Natural killer cell (primary cell): ENCODE results near the gene ZNF44. TPM values are rescaled to one million over a fixed set of nuclear protein-coding genes. Genes with fewer than 3 reads are reported as not detected.
"Not testable (repeated sequence)": the region's sequence is repeated elsewhere in the genome, so short reads cannot be mapped to it uniquely, and the experiment has no call there.

ENCODE experiments used
- ATAC-seq, 3 donors: fragments of 150-1000 bp in 2 of 3; fragments of 200-7000 bp in 1 of 3; cut with Tn5 transposase; 1 replicate in 1 of 3; 2 replicates in 2 of 3; pipeline ENCODE4 v1.10.0; 2021; ENCODE audit warnings: mild to moderate bottlenecking in 2 of 3, moderate library complexity in 2 of 3
- DNase-seq, 2 donors: peaks; one replicate each; pipeline versions ENCODE4 v3.0.0 to v3.0.0-alpha.2; 2013 to 2021; ENCODE audit warnings: mixed read lengths in 1 of 2
- H3K27ac ChIP-seq: one replicate; pipeline ENCODE4 v1.5.1; 2013; ENCODE audit warnings: mild to moderate bottlenecking, low read length
- H3K27me3 ChIP-seq: one replicate; pipeline ENCODE4 v1.6.1; 2013; ENCODE audit warnings: low read length; ENCODE audit not compliant: control insufficient read depth, insufficient read depth
- H3K36me3 ChIP-seq: one replicate; pipeline ENCODE4 v1.6.1; 2013; ENCODE audit warnings: low read length; ENCODE audit not compliant: control insufficient read depth, insufficient read depth
- H3K4me1 ChIP-seq: one replicate; pipeline ENCODE4 v1.6.1; 2013; ENCODE audit warnings: low read length; ENCODE audit not compliant: control insufficient read depth, insufficient read depth
- H3K4me3 ChIP-seq: one replicate; pipeline ENCODE4 v1.5.1; 2013; ENCODE audit warnings: low read length
- H3K9me3 ChIP-seq: one replicate; pipeline ENCODE4 v1.6.1; 2013; ENCODE audit warnings: low read length; ENCODE audit not compliant: control insufficient read depth, insufficient read depth
- H3K27ac Mint-ChIP-seq, 2 donors: one replicate each; pipeline ENCODE4 v1.8.0; 2022; ENCODE audit warnings: mild to moderate bottlenecking in 2 of 2, mixed read lengths in 2 of 2, moderate library complexity in 1 of 2
- H3K27me3 Mint-ChIP-seq, 2 donors: one replicate each; pipeline ENCODE4 v1.8.0; 2022; ENCODE audit warnings: low read depth in 2 of 2, mixed read lengths in 2 of 2
- H3K36me3 Mint-ChIP-seq: one replicate; pipeline ENCODE4 v1.8.0; 2022; ENCODE audit warnings: mixed read lengths
- H3K4me1 Mint-ChIP-seq, 2 donors: one replicate each; pipeline ENCODE4 v1.8.0; 2022; ENCODE audit warnings: mixed read lengths in 2 of 2
- H3K4me3 Mint-ChIP-seq: one replicate; pipeline ENCODE4 v1.8.0; 2022; ENCODE audit warnings: mild to moderate bottlenecking, moderate library complexity, mixed read lengths
- H3K9me3 Mint-ChIP-seq, 2 donors: one replicate each; pipeline ENCODE4 v1.8.0; 2022; ENCODE audit warnings: mixed read lengths in 2 of 2
- CTCF ChIP-seq: fragments of 200-600 bp; IDR thresholded peaks from one replicate; pipeline ENCODE4 v1.8.0; 2022; ENCODE audit warnings: antibody characterized with exemption
- WGBS: methylation state at CpG from one replicate; pipeline ENCODE4 v1.1.7; 2013; ENCODE audit warnings: missing lambda C conversion rate; ENCODE audit not compliant: insufficient coverage; 5-methylcytosine and 5-hydroxymethylcytosine counted together
- intact Hi-C: fragments of 100-400 bp; cut with micrococcal nuclease; formaldehyde crosslinking; loops from one replicate; pipeline ENCODE4 v1.14.2; 2022
- total RNA-seq, 4 donors: library from RNA; stranded (reverse); fragments of 120-200 nt in 1 of 4; gene quantifications; one replicate each; pipeline versions ENCODE4 v1.2.3 to v1.2.4, GENCODE V29; 2013 to 2022

The ZNF44 gene
- total RNA-seq, 3 donors from 2014 or later (not counting 1 experiment from before 2014, with no cell fraction given): 27.3 to 43.1 (median 40.0) TPM

- 81% methylated on average over 2 of the region's 4 CpGs for WGBS
- Histone ChIP-seq H3K4me1 (peaks cover 19% of the 10 kb centered on the region), H3K36me3 (no peaks in the 10 kb centered on the region), H3K27me3 (no peaks in the 10 kb centered on the region), H3K9me3 (no peaks in the 10 kb centered on the region), H3K4me3 (no peak overlapping the region), H3K27ac (no peak overlapping the region)
- Mint-ChIP-seq H3K27ac (no peak overlapping the region), H3K4me1 (peaks cover 26 to 30% of the 10 kb centered on the region in 2 donors), H3K27me3 (no peaks in the 10 kb centered on the region), H3K4me3 (no peak overlapping the region), H3K9me3 (no peaks in the 10 kb centered on the region), H3K36me3 (no peaks in the 10 kb centered on the region)
- DNase-seq: no peak
- no peak for ATAC-seq
- intact Hi-C loops: no loop called here
- no peak for TF ChIP-seq CTCF
Observed at GRCh38 chr19:12330340-12330739, 35.7 kb upstream of the ZNF44 start.

- H3K27ac Mint-ChIP-seq: no peak overlapping the region
- H3K4me1 Mint-ChIP-seq: peaks cover 0 to 3% of the 10 kb centered on the region in 2 donors
- Histone ChIP-seq H3K9me3 (no peaks in the 10 kb centered on the region), H3K4me1 (no peaks in the 10 kb centered on the region), H3K36me3 (peaks cover 11% of the 10 kb centered on the region), H3K4me3 (no peak overlapping the region), H3K27ac (no peak overlapping the region), H3K27me3 (no peaks in the 10 kb centered on the region)
- no peaks in the 10 kb centered on the region for H3K36me3 Mint-ChIP-seq
- no peak for ATAC-seq
- H3K4me3 Mint-ChIP-seq: no peak overlapping the region
- H3K9me3 Mint-ChIP-seq: no peaks in the 10 kb centered on the region
- no peaks in the 10 kb centered on the region for H3K27me3 Mint-ChIP-seq
- no peak for DNase-seq
- TF ChIP-seq CTCF: no peak
- intact Hi-C loops: no loop called here
Observed at GRCh38 chr19:12325690-12326089, 31.0 kb upstream of the ZNF44 start.

- 96% methylated on average over 12 of the region's 13 CpGs for WGBS
- Mint-ChIP-seq H3K27me3 (no peaks in the 10 kb centered on the region), H3K4me3 (no peak overlapping the region), H3K36me3 (peaks cover 15% of the 10 kb centered on the region), H3K4me1 (peaks cover 0 to 11% of the 10 kb centered on the region in 2 donors), H3K9me3 (peaks cover 0 to 4% of the 10 kb centered on the region in 2 donors), H3K27ac (no peak overlapping the region)
- H3K36me3 ChIP-seq: peaks cover 23% of the 10 kb centered on the region
- no peak overlapping the region for H3K4me3 ChIP-seq
- no peak for TF ChIP-seq CTCF
- DNase-seq: no peak
- H3K27me3 ChIP-seq: no peaks in the 10 kb centered on the region
- intact Hi-C loops: no loop called here
- ATAC-seq: no peak
- H3K27ac ChIP-seq: no peak overlapping the region
- H3K9me3 ChIP-seq: peaks cover 7% of the 10 kb centered on the region
- H3K4me1 ChIP-seq: no peaks in the 10 kb centered on the region
Observed at GRCh38 chr19:12318782-12319413, 24.2 kb upstream of the ZNF44 start.

- peaks cover 12% of the 10 kb centered on the region for H3K36me3 Mint-ChIP-seq
- H3K27ac Mint-ChIP-seq: no peak overlapping the region
Observed at GRCh38 chr19:12314553-12314952, 19.9 kb upstream of the ZNF44 start.

GRCh38 chr19:12308891-12309290, 14.2 kb upstream of the ZNF44 start:
- 97% methylated on average over 12 of the region's 12 CpGs for WGBS
- H3K9me3 Mint-ChIP-seq: not testable (repeated sequence)

More at GRCh38 chr19:12314553-12314952, 19.9 kb upstream of the ZNF44 start:
- H3K9me3 Mint-ChIP-seq: peaks cover 0 to 4% of the 10 kb centered on the region in 2 donors
- DNase-seq (no peak), ATAC-seq (no peak)
- H3K27me3 ChIP-seq: no peaks in the 10 kb centered on the region
- H3K36me3 ChIP-seq: peaks cover 5% of the 10 kb centered on the region
- peaks cover 7% of the 10 kb centered on the region for H3K9me3 ChIP-seq
- no peak for TF ChIP-seq CTCF
- intact Hi-C loops: no loop called here
- H3K27me3 Mint-ChIP-seq: no peaks in the 10 kb centered on the region
- 88% methylated on average over 7 of the region's 7 CpGs for WGBS
- H3K4me1 ChIP-seq: no peaks in the 10 kb centered on the region
- peaks cover 0 to 11% of the 10 kb centered on the region in 2 donors for H3K4me1 Mint-ChIP-seq
- H3K4me3 Mint-ChIP-seq: no peak overlapping the region
- H3K4me3 ChIP-seq: no peak overlapping the region
- H3K27ac ChIP-seq: no peak overlapping the region

More at GRCh38 chr19:12308891-12309290, 14.2 kb upstream of the ZNF44 start:
- H3K27me3 Mint-ChIP-seq, H3K36me3 Mint-ChIP-seq, H3K4me3 Mint-ChIP-seq, DNase-seq, ATAC-seq, H3K4me3 ChIP-seq, H3K4me1 ChIP-seq, H3K27ac Mint-ChIP-seq, H3K36me3 ChIP-seq, H3K4me1 Mint-ChIP-seq, intact Hi-C loops, H3K27ac ChIP-seq, H3K9me3 ChIP-seq, H3K27me3 ChIP-seq: not testable (repeated sequence)
